ENCODE data around the gene JUP.

- TF ChIP-seq CTCF (IDR thresholded peaks at IDR 0.05) = no peak
- no peak for TF ChIP-seq POLR2A (IDR thresholded peaks at IDR 0.05)
- no peak for TF ChIP-seq POLR2AphosphoS5 (IDR thresholded peaks at IDR 0.05)
Measured at GRCh38 chr17:41724476-41725050, 61.9 kb downstream of the JUP start.
